ENCODE measurements around the gene CDK5RAP3. TPM values are rescaled to one million over a fixed set of nuclear protein-coding genes. Genes with fewer than 3 reads are reported as not detected.
A peak's percentile ranks its signal among the peaks of the same experiment; 100 is the strongest.

Gene CDK5RAP3
- total and polyA plus RNA-seq, 2 of the 13 experiments (the other 11 are each of a cell fraction or from before 2014, with no cell fraction given), result 128 to 154 TPM

DNA sequence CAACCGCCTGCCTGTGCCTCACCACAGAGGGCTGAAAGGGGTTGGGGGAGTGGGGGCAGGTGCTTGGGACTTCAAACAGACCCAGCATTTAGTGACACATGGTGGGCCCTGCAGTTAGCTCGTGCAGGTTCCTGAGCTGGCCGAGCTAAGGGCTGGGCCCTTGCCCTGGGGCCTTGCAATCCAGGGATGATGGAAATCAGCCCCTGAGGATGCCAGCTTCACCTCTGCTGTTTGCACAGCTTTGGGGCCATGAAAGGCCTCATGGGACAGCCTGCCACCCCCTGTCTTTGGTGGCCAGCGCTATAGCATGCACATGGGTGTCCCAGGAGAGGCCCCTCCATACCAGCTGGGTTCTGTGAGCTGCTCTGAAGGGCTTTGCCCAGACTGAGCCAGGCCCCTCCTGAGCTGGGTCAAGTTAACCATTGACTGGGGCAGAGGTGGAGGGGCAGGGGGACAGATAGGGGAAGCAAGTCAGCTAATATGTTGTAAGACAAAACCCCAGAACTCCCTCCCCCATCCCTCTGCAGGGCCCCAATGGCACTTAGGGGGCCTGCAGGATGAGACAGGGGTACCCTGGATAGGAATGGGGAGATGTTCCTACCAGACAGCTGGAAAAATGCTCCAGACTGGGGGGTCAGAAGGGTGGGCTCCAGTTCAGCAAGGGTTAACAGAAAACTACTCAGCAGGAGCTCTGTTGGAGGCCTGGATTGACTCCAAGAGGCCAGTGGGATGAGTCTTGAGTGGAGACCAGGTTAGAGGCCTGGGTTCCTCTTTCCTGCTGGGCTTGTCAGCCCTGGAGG lies 13.9 kb upstream of the CDK5RAP3 start (continued):
- TF ChIP-seq, protein P1, sequence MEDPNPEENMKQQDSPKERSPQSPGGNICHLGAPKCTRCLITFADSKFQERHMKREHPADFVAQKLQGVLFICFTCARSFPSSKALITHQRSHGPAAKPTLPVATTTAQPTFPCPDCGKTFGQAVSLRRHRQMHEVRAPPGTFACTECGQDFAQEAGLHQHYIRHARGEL (CRISPR knock-in tag; IDR thresholded peaks at IDR 0.05), result no peak
- TF ChIP-seq ZNF549 (CRISPR knock-in tag; IDR thresholded peaks at IDR 0.05) (no peak), ZSCAN29 (CRISPR knock-in tag; conservative IDR thresholded peaks at IDR 0.05) (no peak), ZNF605 (CRISPR knock-in tag; IDR thresholded peaks at IDR 0.05) (no peak), CENPT (CRISPR knock-in tag; IDR thresholded peaks at IDR 0.05; ENCODE audit: low read depth) (no peak), PREB (CRISPR knock-in tag; IDR thresholded peaks at IDR 0.05) (no peak), ZMYM4 (CRISPR knock-in tag; IDR thresholded peaks at IDR 0.05) (peak; percentile 10; the same call in 1 of the 2 replicates), MTF1 (CRISPR knock-in tag; IDR thresholded peaks at IDR 0.05) (no peak), ZNF329 (CRISPR knock-in tag; IDR thresholded peaks at IDR 0.05; ENCODE audit: low read depth) (no peak), NCOA1 (CRISPR knock-in tag; IDR thresholded peaks at IDR 0.05) (no peak), ZNF674 (CRISPR knock-in tag; IDR thresholded peaks at IDR 0.05; ENCODE audit: low read depth) (no peak), NR3C1 (CRISPR knock-in tag; IDR thresholded peaks at IDR 0.05) (no peak), ZNF282 (IDR thresholded peaks at IDR 0.05; ENCODE audit: partially characterized antibody) (no peak), POLR2AphosphoS2 (IDR thresholded peaks at IDR 0.05; ENCODE audit: low read depth, low read length) (no peak), ETV5 (CRISPR knock-in tag; IDR thresholded peaks at IDR 0.05; ENCODE audit: borderline replicate concordance) (no peak), NCOA5 (CRISPR knock-in tag; IDR thresholded peaks at IDR 0.05) (no peak), ZNF382 (CRISPR knock-in tag; IDR thresholded peaks at IDR 0.05; ENCODE audit: borderline replicate concordance) (no peak), MEIS1 (CRISPR knock-in tag; IDR thresholded peaks at IDR 0.05; ENCODE audit: borderline replicate concordance) (no peak), ZNF337 (CRISPR knock-in tag; IDR thresholded peaks at IDR 0.05; ENCODE audit: borderline replicate concordance, low read depth) (no peak), CC2D1A (CRISPR knock-in tag; IDR thresholded peaks at IDR 0.05) (no peak), FOXA1 (IDR thresholded peaks at IDR 0.05) (no peak), FOXA1 (CRISPR knock-in tag; IDR thresholded peaks at IDR 0.05) (peak; percentile 37; the same call in 1 of the 2 replicates), ATF5 (CRISPR knock-in tag; IDR thresholded peaks at IDR 0.05; ENCODE audit: low read depth) (no peak), EZH2 (conservative IDR thresholded peaks at IDR 0.05; ENCODE audit: low read depth, low read length) (no peak)
- TF ChIP-seq, protein P2, sequence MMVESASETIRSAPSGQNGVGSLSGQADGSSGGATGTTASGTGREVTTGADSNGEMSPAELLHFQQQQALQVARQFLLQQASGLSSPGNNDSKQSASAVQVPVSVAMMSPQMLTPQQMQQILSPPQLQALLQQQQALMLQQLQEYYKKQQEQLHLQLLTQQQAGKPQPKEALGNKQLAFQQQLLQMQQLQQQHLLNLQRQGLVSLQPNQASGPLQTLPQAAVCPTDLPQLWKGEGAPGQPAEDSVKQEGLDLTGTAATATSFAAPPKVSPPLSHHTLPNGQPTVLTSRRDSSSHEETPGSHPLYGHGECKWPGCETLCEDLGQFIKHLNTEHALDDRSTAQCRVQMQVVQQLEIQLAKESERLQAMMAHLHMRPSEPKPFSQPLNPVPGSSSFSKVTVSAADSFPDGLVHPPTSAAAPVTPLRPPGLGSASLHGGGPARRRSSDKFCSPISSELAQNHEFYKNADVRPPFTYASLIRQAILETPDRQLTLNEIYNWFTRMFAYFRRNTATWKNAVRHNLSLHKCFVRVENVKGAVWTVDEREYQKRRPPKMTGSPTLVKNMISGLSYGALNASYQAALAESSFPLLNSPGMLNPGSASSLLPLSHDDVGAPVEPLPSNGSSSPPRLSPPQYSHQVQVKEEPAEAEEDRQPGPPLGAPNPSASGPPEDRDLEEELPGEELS (CRISPR knock-in tag; IDR thresholded peaks at IDR 0.05), result no peak
- TF ChIP-seq, protein P3, sequence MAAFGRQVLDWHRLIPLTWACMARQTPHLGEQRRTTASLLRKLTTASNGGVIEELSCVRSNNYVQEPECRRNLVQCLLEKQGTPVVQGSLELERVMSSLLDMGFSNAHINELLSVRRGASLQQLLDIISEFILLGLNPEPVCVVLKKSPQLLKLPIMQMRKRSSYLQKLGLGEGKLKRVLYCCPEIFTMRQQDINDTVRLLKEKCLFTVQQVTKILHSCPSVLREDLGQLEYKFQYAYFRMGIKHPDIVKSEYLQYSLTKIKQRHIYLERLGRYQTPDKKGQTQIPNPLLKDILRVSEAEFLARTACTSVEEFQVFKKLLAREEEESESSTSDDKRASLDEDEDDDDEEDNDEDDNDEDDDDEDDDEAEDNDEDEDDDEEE (CRISPR knock-in tag; IDR thresholded peaks at IDR 0.05), result no peak
- TF ChIP-seq, protein P4, sequence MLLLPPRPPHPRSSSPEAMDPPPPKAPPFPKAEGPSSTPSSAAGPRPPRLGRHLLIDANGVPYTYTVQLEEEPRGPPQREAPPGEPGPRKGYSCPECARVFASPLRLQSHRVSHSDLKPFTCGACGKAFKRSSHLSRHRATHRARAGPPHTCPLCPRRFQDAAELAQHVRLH (CRISPR knock-in tag; IDR thresholded peaks at IDR 0.05; ENCODE audit: borderline replicate concordance, low read depth), result no peak
